HFF-Myc (cell line): ENCODE measurements around the gene DDX50.

Experiments used
- DNase-seq: peaks from one replicate; pipeline ENCODE4 v3.0.0-alpha.2; 2011; ENCODE audit warnings: low read depth; ENCODE audit errors: extremely low read depth
- H3K4me3 ChIP-seq: replicated peaks from 2 replicates; pipeline ENCODE4 v1.5.1; 2011; ENCODE audit warnings: low read depth, mild to moderate bottlenecking, control low read depth, low read length
- TF ChIP-seq, protein P1 (sequence below): IDR thresholded peaks from 2 replicates; pipeline ENCODE4 v1.5.1; 2012; ENCODE audit warnings: mild to moderate bottlenecking, low read depth, low read length, control low read depth; ENCODE audit errors: missing control alignments

DDX50 gene

GRCh38 chr10:68982389-68982788 lies 81.3 kb downstream of the DDX50 start:
- no peak for DNase-seq
- TF ChIP-seq, protein P1, sequence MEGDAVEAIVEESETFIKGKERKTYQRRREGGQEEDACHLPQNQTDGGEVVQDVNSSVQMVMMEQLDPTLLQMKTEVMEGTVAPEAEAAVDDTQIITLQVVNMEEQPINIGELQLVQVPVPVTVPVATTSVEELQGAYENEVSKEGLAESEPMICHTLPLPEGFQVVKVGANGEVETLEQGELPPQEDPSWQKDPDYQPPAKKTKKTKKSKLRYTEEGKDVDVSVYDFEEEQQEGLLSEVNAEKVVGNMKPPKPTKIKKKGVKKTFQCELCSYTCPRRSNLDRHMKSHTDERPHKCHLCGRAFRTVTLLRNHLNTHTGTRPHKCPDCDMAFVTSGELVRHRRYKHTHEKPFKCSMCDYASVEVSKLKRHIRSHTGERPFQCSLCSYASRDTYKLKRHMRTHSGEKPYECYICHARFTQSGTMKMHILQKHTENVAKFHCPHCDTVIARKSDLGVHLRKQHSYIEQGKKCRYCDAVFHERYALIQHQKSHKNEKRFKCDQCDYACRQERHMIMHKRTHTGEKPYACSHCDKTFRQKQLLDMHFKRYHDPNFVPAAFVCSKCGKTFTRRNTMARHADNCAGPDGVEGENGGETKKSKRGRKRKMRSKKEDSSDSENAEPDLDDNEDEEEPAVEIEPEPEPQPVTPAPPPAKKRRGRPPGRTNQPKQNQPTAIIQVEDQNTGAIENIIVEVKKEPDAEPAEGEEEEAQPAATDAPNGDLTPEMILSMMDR: no peak
- H3K4me3 ChIP-seq: no peak overlapping the region

- TF ChIP-seq, protein P1: no peak
- H3K4me3 ChIP-seq: no peak overlapping the region
- no peak for DNase-seq
Measured at GRCh38 chr10:68987611-68988010, 86.5 kb downstream of the DDX50 start.

- peak within 1 kb of the TSS; percentile 89 for H3K4me3 ChIP-seq
- TF ChIP-seq, protein P1: peak; percentile 42
Measured at GRCh38 chr10:68988530-68989316, 87.6 kb downstream of the DDX50 start, which contains the start of gene KIFBP. Gene KIFBP, plus strand, starts transcription at chr10:68988803. Its CDS starts 30 bp downstream, at chr10:68988833.

GRCh38 chr10:68989317-68989990 lies 88.3 kb downstream of the DDX50 start:
- DNase-seq: no peak
- peak overlapping the region; percentile 89 for H3K4me3 ChIP-seq
- TF ChIP-seq, protein P1: no peak

More at GRCh38 chr10:68988530-68989316, 87.6 kb downstream of the DDX50 start, which contains the start of gene KIFBP:
- peak; percentile 96 for DNase-seq

GRCh38 chr10:68992636-68993440 lies 91.7 kb downstream of the DDX50 start:
- TF ChIP-seq, protein P1: no peak
- peak; percentile 30 for DNase-seq
- no peak overlapping the region for H3K4me3 ChIP-seq
